NCI-H2196 treated with DMSO at 0.1 percent for 48 hours (cell line): ENCODE data around the gene NUP62.
"Not testable (repeated sequence)": the region's sequence is repeated elsewhere in the genome, so short reads cannot be mapped to it uniquely, and the experiment has no call there.

Source experiments
- DNase-seq: peaks from one replicate; lab custom pipeline; 2025; ENCODE audit not compliant: unreplicated experiment; lab: John Stamatoyannopoulos, UW

The NUP62 gene

DNA sequence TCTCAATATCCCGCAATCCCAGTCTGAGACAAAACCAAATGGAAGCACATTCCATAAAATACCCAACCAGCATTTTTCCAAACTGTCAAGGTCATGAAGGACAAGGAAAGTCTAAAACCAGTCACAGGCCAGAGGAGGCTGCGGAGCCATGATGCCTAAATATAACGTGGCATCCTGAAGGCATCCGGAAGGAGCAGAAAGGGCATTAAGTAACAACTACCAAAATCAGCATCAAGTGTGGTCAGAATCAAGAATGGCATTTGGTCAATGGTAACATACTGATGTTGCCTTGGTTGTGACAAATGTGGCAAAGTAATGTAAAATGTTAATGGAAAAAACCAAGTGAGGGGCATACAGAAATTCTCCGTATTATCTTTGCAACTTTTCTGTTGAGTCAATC is 3.8 kb downstream of the NUP62 start:
- DNase-seq: no peak

GRCh38 chr19:49924881-49925210 is 4.5 kb downstream of the NUP62 start:
- DNase-seq: not testable (repeated sequence)

- DNase-seq: no peak
Observed at GRCh38 chr19:49924004-49924880, 5.1 kb downstream of the NUP62 start.

GRCh38 chr19:49923055-49924003 is 6.0 kb downstream of the NUP62 start:
- DNase-seq: no peak

DNA sequence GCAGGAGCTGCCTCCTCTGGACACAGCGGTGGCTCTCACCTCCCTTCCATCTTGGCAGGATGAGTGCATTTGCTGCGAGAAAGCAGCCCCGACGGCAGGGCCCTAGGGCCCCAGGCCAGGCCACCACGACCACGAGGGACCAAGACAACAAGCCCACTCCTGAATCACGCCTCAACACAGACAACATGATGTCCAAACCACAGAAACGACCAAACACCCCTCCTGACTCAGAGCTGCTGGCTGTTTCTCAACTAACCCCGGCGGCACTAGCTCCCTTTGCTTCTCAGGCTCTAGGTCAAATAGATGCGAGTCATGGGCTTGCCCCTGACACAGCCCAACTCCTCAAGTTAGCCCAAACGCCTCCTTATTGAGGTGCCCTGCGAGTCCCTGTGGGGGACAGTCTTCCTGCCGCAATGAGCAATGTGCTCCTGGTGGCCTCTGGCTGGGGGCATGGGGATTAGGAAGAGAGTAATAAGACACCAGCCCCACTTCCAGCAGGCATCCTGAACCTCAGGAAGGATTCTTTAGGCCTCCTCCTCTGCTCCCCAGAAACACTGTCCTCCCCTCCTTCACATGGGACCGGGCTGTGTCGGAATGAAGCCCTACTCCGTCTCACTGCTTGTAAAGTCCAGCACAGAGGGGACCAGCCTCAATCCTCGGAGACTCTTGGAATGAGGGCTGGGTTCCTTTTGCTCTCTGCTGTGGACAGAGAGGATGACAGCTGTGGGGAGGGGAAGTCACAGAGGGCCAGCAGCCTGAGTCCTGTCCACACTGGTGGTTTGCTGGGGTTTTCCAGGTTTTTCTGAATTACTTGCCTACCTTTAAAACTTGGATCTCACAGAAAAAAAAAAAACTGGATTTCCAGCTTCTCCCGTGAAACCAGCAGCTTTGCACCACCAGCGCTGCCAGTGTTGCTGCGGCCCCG is 7.2 kb downstream of the NUP62 start:
- no peak for DNase-seq

DNA sequence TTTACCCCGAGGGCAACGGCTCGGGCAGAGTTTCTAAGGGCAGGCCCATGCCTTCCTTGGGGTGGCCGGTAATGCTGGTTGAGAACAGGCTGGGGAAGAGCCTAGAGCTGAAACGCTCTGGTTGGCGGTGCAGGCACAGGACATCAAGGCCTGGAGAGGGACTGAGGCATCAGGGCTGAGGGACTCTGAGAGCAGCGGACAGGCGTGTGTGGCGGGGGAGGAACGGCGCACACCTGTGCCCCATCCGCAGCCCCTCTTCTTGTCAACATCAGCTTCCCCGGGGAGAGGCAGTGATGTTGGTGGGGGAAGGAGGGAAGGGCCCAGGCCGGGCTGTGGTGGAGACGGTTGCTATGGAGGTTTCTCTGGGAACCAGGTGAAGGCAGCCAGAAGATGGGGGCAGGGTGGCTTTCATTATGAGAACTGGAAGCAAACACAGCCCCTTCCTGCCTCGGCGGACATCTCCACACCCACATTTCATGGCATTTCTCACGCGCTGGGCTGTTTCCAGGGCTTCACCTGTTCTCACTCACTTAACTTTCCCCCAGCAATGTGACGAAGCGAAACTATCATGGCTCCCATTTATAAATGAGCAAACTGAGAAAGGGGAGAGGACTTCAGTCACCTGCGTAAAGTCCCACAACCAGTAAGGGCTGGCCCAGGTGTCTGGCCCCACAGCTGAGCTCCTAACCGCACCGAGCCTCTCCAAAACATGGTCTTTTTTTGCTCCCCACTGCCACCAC is 8.5 kb downstream of the NUP62 start:
- DNase-seq: no peak

- DNase-seq: no peak
Observed at GRCh38 chr19:49918089-49918488, 11.2 kb downstream of the NUP62 start.

- DNase-seq: no peak
Observed at GRCh38 chr19:49916839-49917733, 12.2 kb downstream of the NUP62 start.

DNA sequence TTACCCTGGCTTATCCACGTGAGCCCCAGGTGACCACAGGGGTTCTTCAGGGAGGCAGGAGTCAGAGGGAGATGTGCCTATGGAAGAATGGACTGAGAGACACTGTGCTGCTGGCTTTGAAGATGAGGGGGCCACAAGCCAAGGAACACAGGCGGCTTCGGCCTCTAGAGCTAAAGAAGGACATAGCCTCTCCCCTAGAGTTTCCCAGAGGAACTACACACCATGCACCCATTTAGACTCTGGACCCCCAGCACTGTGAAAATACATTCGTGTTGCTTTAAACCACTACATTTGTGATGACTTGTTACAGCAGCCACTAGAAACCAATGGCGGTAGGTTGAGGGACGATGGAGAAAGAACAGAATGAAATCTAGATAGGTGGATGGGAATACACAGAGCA is 14.0 kb downstream of the NUP62 start:
- DNase-seq: no peak

GRCh38 chr19:49913720-49914119 is 15.6 kb downstream of the NUP62 start:
- no peak for DNase-seq

GRCh38 chr19:49912965-49913685 is 16.2 kb downstream of the NUP62 start:
- DNase-seq: no peak

GRCh38 chr19:49911381-49912145 is 17.7 kb downstream of the NUP62 start:
- no peak for DNase-seq

DNA sequence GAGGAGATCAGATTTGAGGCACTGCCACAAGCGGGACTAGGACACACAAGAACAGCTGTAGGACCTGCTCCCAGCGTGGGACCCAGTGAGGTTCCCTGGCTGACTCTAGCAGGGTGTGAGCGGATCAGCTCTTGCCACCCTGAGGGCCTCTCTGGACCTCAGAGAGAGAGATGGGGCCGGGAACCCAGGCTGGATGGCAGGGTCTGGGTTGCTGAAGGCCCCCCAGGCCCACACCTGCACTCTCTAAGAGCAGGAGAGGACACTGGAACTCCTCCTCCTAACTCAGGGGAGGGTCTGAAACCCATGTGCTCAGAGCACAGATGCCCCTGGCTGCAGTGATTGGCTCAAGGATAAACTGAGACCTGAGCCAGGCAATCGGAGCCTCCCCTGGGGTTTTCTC is 19.1 kb downstream of the NUP62 start:
- DNase-seq: no peak

DNA sequence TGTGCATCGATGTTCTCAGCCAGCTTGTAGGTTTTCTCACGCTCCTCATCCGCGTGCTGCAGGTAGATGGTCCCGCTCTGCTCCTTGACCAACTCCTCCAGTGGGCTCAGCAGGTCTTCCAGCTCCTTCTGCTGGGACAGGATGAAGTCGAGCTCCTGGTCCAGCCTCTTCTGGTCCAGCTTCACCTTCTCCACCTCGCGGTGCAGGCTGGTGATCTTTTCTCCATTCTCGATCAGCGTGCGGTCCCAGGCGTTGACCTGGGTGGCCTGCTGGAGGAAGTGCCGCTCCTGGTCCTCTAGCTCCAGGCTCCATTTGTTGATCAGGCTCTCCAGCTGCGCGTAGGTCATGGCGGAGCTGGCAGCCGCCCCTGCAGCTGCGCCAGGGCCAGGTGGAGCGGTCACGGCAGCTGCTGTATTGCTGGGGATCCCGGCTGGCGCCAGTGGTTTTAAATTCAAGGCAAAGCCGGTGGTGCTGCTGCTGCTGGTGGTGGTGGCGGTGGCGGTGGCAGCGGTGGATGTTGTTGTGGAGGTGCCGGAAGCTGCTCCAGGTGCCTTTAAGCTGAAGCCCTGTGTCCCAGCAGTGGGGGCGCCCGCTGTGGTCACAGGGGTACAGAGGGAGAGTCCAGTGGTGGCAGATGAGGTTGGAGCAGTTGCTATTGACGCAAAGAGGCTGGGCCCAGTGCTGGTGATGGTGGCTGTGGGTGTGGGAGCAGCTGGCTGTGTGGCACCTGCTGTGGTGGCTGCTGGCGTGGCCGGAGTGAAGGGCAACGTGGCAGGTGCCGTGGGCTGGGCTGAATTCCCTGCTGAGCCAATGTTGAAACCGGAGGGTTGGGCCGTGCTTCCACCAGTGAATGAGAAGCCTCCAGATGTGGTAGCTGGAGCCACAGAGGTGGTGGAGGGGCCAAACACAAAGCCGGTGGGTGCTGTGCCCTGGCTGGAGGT is 20.6 kb downstream of the NUP62 start:
- DNase-seq: no peak

- DNase-seq: no peak
Observed at GRCh38 chr19:49907745-49908446, 21.4 kb downstream of the NUP62 start.

DNA sequence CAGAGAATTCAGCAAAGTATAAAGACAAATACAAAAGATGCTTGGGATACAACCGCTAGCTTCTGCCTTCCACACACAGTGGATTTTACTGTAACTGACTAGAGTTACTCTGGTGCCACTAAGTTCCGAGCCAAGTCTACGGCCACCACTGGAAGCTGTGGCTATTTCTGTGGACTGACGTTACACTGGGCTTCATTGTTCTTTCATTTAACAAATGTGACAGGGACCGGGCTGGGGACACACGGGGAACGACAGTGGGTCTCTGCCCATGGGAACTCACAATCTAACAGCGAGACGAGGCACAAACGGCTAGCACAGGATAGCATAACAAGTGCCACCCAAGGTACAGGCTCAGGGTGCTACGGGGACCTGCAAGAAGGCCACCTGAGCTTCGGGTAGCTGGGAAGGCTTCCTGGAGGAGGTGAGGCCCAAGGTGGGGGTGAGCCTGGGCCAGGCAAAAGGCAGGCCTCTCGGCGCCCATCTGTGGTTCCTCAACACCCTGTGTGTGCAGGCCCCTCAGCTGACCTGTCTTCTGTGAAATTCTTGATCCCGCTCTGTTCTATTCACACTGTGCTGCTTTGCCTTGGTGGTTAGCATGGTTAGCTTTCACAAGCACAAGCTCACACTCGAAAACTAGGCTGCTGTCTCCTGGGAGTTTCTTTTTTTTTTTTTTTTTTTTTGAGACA is 22.3 kb downstream of the NUP62 start:
- no peak for DNase-seq
